ENCODE measurements around the gene MMP28. TPM values are rescaled to one million over a fixed set of nuclear protein-coding genes. Genes with fewer than 3 reads are reported as not detected.

Gene MMP28
- total RNA-seq, 1 experiment from 2014 or later: not detected

DNA sequence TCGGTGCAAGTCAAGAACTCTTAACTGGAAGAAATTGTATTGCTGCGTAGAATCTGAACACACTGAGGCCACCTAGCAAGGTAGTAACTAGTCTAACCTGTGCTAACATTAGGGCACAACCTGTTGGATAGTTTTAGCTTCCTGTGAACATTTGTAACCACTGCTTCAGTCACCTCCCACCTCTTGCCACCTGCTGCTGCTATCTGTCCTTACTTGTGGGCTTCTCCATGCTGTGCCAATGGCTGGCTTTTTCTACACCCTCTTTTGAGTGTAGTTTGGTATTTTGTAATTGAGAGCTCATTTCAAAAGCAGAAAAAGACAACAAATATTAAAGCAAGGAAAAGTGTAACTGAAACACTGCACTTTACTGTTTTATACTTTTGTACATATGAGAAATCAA is 71.7 kb downstream of the MMP28 start:
- no peaks in the 10 kb centered on the region for H3K79me1 ChIP-seq (ENCODE audit: insufficient read depth, low read depth, low read length, poor library complexity, severe bottlenecking)
- H3K27ac ChIP-seq (ENCODE audit: insufficient read length, low read depth, low read length): no peak overlapping the region
- Mint-ChIP-seq H3K4me1 (peaks cover 11 to 19% of the 10 kb centered on the region in 2 experiments), H3K4me3 (no peak overlapping the region), H3K9me3 (no peaks in the 10 kb centered on the region), H3K27me3 (ENCODE audit: low read depth) (0 out of 2 replicates have a peak, but pooled peaks cover 2% of the 10 kb centered on the region), H3K27ac (no peak overlapping the region), H3K36me3 (ENCODE audit: insufficient read depth in 1 of 3, low read depth in 3 of 3) (peaks cover 9 to 38% (median 36%) of the 10 kb centered on the region in 3 experiments; a peak in 6 of 7 replicates)
- H3K56ac ChIP-seq (ENCODE audit: insufficient read length, low read depth, low read length): no peak overlapping the region
- H3K18ac ChIP-seq (ENCODE audit: insufficient read length, low read depth, low read length): no peak overlapping the region
- no peak overlapping the region for H2BK120ac ChIP-seq (ENCODE audit: low read depth, low read length, poor library complexity, severe bottlenecking)
- no peak overlapping the region for H4K91ac ChIP-seq (ENCODE audit: insufficient read length, low read depth, low read length)
- no peak for DNase-seq
- no peaks in the 10 kb centered on the region for H3K27me3 ChIP-seq (ENCODE audit: insufficient read depth, low read length)
- no peaks in the 10 kb centered on the region for H4K20me1 ChIP-seq (ENCODE audit: control insufficient read depth, insufficient read depth, insufficient read length)
- H3K79me2 ChIP-seq (ENCODE audit: insufficient read depth, low read length): no peaks in the 10 kb centered on the region
- no peak overlapping the region for H3K9ac ChIP-seq (ENCODE audit: extremely low read depth, insufficient read length, low read length)
- H3K14ac ChIP-seq (ENCODE audit: insufficient read depth, low read length): no peak overlapping the region
- no peak overlapping the region for H3T11ph ChIP-seq (ENCODE audit: low read length)
- no peak overlapping the region for H4K5ac ChIP-seq (ENCODE audit: insufficient read length, low read depth, low read length)
- no peak overlapping the region for H2AK5ac ChIP-seq (ENCODE audit: insufficient read length, low read length)
- H3K4me1 ChIP-seq (ENCODE audit: insufficient read depth, low read length): no peaks in the 10 kb centered on the region
- no peak overlapping the region for H3K23ac ChIP-seq (ENCODE audit: insufficient read length, low read depth, low read length)
- H3K4ac ChIP-seq (ENCODE audit: low read depth, low read length): no peak overlapping the region
- no peak overlapping the region for H2BK15ac ChIP-seq (ENCODE audit: low read depth, low read length)
- no peak overlapping the region for H2BK5ac ChIP-seq (ENCODE audit: insufficient read length, low read length)
- H3K4me2 ChIP-seq (ENCODE audit: insufficient read depth, insufficient read length, low read length): no peak overlapping the region
- no peak overlapping the region for H2BK12ac ChIP-seq (ENCODE audit: insufficient read length, low read depth, low read length)
- no peaks in the 10 kb centered on the region for H3K9me3 ChIP-seq (ENCODE audit: control insufficient read depth, low read depth, low read length)
- no peak overlapping the region for H2AFZ ChIP-seq (ENCODE audit: low read length)
- TF ChIP-seq, protein P1, sequence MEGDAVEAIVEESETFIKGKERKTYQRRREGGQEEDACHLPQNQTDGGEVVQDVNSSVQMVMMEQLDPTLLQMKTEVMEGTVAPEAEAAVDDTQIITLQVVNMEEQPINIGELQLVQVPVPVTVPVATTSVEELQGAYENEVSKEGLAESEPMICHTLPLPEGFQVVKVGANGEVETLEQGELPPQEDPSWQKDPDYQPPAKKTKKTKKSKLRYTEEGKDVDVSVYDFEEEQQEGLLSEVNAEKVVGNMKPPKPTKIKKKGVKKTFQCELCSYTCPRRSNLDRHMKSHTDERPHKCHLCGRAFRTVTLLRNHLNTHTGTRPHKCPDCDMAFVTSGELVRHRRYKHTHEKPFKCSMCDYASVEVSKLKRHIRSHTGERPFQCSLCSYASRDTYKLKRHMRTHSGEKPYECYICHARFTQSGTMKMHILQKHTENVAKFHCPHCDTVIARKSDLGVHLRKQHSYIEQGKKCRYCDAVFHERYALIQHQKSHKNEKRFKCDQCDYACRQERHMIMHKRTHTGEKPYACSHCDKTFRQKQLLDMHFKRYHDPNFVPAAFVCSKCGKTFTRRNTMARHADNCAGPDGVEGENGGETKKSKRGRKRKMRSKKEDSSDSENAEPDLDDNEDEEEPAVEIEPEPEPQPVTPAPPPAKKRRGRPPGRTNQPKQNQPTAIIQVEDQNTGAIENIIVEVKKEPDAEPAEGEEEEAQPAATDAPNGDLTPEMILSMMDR (conservative IDR thresholded peaks at IDR 0.05): no peak
- WGBS (ENCODE audit: extremely low coverage, insufficient read length, low lambda C conversion rate): no CpG with 5 or more reads among the region's 2 CpGs
- no peak overlapping the region for H4K8ac ChIP-seq (replicated peaks; ENCODE audit: insufficient read length, low read depth, low read length)
- no peaks in the 10 kb centered on the region for H3K23me2 ChIP-seq (ENCODE audit: insufficient read length, low read depth, low read length, poor library complexity, severe bottlenecking)
- no peak overlapping the region for H2BK20ac ChIP-seq (ENCODE audit: low read depth, low read length, poor library complexity, severe bottlenecking)

Measured in H9 (cell line).